ENCODE results near the gene TRIP10.

TRIP10 gene

DNA sequence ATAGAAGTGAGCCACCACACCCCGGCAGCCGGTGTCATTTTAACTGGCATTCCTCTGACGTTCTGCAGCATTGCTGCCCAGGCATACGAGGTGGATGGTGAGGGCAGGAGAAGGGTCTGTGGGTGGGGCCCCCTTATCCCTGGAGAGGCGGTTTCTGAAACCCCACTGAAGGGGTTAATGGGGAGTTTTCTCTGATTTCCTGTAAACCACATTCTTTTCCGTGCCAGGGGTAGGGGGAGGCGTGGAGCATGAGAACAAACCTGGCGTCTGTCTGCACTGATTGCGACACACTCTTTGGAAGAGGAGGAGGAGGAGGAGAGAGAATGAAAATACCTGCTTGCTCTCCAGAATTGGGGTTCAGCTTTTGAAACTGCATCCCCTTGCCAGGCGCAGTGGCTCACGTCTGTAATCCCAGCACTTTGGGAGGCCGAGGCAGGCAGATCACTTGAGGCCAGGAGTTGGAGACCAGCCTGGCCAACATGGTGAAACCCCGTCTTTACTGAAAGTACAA, 16.3 kb upstream of the TRIP10 start:
- TF ChIP-seq CTCF (conservative IDR thresholded peaks at IDR 0.05): no peak
- no peak overlapping the region for H3K27ac ChIP-seq

DNA sequence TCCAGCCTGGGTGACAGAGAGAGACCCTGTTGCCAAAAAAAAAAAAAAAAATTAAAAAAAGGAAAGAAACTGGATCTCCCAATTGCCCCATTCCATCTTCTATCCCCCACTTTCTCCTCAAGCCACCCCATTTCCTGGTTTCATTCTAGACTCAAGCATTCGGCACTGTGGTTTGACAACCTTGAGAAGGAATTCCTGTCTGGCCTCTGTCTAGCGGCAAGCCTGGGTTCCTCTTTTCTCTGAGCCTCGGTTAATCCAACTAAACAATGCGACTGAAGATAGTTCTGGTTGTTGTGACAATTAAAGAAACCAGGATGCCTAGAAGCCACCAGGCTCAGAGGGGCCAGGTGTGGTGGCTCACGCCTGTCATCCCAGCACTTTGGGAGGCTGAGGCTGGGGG, 15.7 kb upstream of the TRIP10 start:
- TF ChIP-seq CTCF (conservative IDR thresholded peaks at IDR 0.05): no peak
- no peak overlapping the region for H3K27ac ChIP-seq

- H3K27ac ChIP-seq: no peak overlapping the region
Measured at GRCh38 chr19:6724631-6725492, 14.6 kb upstream of the TRIP10 start.

DNA sequence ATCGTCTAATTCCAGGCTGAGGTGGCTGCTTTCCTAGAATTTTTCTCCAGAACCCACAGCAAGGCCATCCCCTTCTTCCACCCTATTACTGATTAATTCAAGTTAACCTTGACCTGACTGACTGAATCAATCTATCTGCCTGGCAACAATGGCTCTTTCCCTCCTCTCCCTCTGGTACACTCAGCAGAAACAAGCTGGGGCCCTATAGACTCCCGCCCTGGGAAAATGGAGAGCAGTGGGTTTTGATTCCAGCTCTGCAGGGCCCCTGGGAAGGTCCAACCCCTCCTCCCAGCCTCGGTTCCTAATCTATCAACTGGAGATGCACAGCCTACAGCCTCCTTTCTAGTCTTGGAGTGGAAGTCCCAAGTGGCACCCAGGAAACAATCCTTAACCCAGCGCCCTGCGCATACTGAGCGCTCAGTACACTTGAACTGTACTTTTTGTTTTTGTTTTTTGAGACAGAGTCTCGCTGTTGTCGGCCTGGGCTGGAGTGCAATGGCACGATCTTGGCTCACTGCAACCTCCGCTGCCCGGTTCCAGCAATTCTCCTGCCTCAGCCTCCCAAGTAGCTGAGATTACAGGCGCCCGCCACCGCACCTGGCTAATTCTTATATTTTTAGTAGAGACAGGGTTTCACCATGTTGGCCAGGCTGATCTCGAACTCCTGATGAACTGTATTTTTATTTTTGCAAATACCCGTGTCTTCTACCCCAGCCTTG, 13.8 kb upstream of the TRIP10 start:
- no peak overlapping the region for H3K27ac ChIP-seq
- no peak for TF ChIP-seq CTCF (conservative IDR thresholded peaks at IDR 0.05)

More at GRCh38 chr19:6724631-6725492, 14.6 kb upstream of the TRIP10 start:
- no peak for TF ChIP-seq CTCF (conservative IDR thresholded peaks at IDR 0.05)

DNA sequence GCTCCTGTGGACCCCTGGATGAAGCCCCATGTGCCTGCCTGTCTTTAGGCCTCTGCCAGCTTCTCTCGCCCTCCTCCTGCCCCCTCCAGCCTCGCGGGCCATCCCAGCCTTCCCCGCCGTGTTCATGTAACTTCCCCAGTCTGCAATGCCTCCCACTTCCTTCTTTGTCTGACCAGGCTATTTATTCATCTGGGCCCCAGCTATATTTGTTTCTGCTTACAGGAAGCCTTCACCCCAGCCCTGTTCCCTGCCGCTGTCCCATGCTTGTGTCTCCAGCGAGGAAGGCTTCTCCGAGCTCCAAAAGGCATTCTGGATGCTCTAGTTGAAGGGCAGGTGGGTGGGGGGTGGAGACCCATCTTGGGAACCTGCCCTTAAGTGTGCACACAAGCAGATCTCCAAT, 11.1 kb upstream of the TRIP10 start:
- TF ChIP-seq CTCF (conservative IDR thresholded peaks at IDR 0.05): no peak
- no peak overlapping the region for H3K27ac ChIP-seq

GRCh38 chr19:6729573-6730152, 9.8 kb upstream of the TRIP10 start:
- H3K27ac ChIP-seq: no peak overlapping the region
- TF ChIP-seq CTCF (conservative IDR thresholded peaks at IDR 0.05): no peak
